Loucy (cell line): Measurements from ENCODE around the gene ZNF559.

Source experiments
- H2AFZ ChIP-seq: fragments of 200-600 bp; sonication (generic); 2 replicates; pipeline ENCODE4 v1.6.0; 2016; ENCODE audit warnings: antibody characterized with exemption, mild to moderate bottlenecking, low read length, moderate library complexity
- H3F3A ChIP-seq: fragments of 200-600 bp; 2 replicates; pipeline ENCODE4 v1.6.0; 2016; ENCODE audit warnings: antibody characterized with exemption, low read depth, mild to moderate bottlenecking
- H3K27me3 ChIP-seq: fragments of 200-600 bp; sonication (generic); 2 replicates; pipeline ENCODE4 v1.6.1; 2014; ENCODE audit warnings: low read length, mild to moderate bottlenecking; ENCODE audit not compliant: insufficient read depth, poor library complexity, severe bottlenecking
- H3K36me3 ChIP-seq: fragments of 200-600 bp; sonication (generic); 2 replicates; pipeline ENCODE4 v1.6.1; 2016; ENCODE audit warnings: low read length; ENCODE audit not compliant: insufficient read depth
- H3K4me1 ChIP-seq: fragments of 200-600 bp; sonication (generic); 2 replicates; pipeline ENCODE4 v1.5.1; 2014; ENCODE audit warnings: low read length, mild to moderate bottlenecking; ENCODE audit not compliant: insufficient read depth, poor library complexity, severe bottlenecking
- H3K4me2 ChIP-seq: fragments of 200-600 bp; sonication (generic); 2 replicates; pipeline ENCODE4 v1.6.0; 2014; ENCODE audit warnings: antibody characterized with exemption, low read length, low read depth, mild to moderate bottlenecking; ENCODE audit not compliant: poor library complexity, severe bottlenecking
- H3K4me3 ChIP-seq: fragments of 200-600 bp; sonication (generic); 2 replicates; pipeline ENCODE4 v1.5.1; 2014; ENCODE audit warnings: low read length, mild to moderate bottlenecking, mixed read lengths; ENCODE audit not compliant: poor library complexity, severe bottlenecking
- H3K79me2 ChIP-seq: fragments of 200-600 bp; sonication (generic); 2 replicates; pipeline ENCODE4 v1.6.1; 2014; ENCODE audit warnings: low read length; ENCODE audit not compliant: insufficient read depth
- H3K9ac ChIP-seq: fragments of 200-600 bp; sonication (generic); 2 replicates; pipeline ENCODE4 v1.6.0; 2014; ENCODE audit warnings: mild to moderate bottlenecking, low read depth, low read length, moderate library complexity; ENCODE audit not compliant: poor library complexity, severe bottlenecking
- H3K9me2 ChIP-seq: fragments of 200-600 bp; sonication (generic); replicated peaks from 2 replicates; pipeline ENCODE4 v1.6.1; 2016; ENCODE audit warnings: low read depth, low read length, mixed read lengths
- H3K9me3 ChIP-seq: fragments of 200-600 bp; sonication (generic); 2 replicates; pipeline ENCODE4 v1.6.1; 2014; ENCODE audit warnings: mild to moderate bottlenecking, antibody characterized with exemption, low read length, low read depth; ENCODE audit not compliant: insufficient read depth
- H4K20me1 ChIP-seq: fragments of 200-600 bp; sonication (generic); 2 replicates; pipeline ENCODE4 v1.6.0; 2014; ENCODE audit warnings: antibody characterized with exemption, low read length, mild to moderate bottlenecking; ENCODE audit not compliant: insufficient read depth, poor library complexity, severe bottlenecking
- EZH2phosphoT487 ChIP-seq: fragments of 200-600 bp; IDR thresholded peaks from 2 replicates; pipeline ENCODE4 v1.6.1; 2018; ENCODE audit warnings: antibody characterized with exemption, mild to moderate bottlenecking, moderate library complexity, borderline replicate concordance
- TF ChIP-seq, protein P1 (sequence below): fragments of 200-600 bp; sonication (generic); conservative IDR thresholded peaks from 2 replicates; pipeline ENCODE4 v1.5.1; 2014; ENCODE audit warnings: mild to moderate bottlenecking, antibody characterized with exemption, low read length

ZNF559 gene

DNA sequence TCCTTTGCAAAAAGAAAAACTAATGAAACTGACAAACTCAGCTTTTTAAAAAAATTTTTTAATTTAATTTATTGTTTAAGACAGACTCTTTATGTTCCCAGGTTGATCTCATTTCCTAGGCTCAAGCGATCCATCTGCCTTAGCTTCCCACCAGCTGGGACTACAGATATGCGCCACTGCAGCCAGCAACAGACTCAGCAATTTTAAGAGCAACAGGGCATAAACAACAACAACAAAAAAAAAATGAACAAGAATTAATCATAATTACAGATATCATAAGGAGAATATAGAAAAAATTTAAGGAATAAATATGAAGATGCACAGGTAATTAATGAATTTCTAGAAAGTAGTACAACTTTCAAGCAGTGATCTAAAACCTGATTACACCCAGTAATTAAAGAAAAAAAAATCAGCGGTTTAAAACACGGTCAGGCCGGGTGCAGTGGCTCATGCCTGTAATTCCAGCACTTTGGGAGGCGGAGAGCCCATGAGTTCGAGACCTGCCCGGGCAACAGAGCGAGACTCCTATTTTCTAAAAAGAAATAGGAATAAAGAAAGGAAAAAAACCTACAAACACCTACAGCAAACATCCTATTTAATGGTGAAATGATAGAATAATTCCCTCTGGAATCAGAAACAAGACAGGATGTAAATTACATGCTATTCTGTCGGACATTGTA is 15.7 kb upstream of the ZNF559 start:
- Histone ChIP-seq H3K9me3 (no peaks in the 10 kb centered on the region), H3K9ac (peak overlapping the region; percentile 85), H3F3A (no peaks in the 10 kb centered on the region), H3K4me2 (peak overlapping the region; percentile 76), H3K27me3 (no peaks in the 10 kb centered on the region), H3K4me1 (peaks cover 9% of the 10 kb centered on the region), H3K36me3 (no peaks in the 10 kb centered on the region), H3K4me3 (peak overlapping the region; percentile 95), H2AFZ (no peak overlapping the region), H4K20me1 (no peaks in the 10 kb centered on the region), H3K9me2 (no peaks in the 10 kb centered on the region), H3K79me2 (peaks cover 13% of the 10 kb centered on the region)
- TF ChIP-seq EZH2phosphoT487 = no peak
- TF ChIP-seq, protein P1, sequence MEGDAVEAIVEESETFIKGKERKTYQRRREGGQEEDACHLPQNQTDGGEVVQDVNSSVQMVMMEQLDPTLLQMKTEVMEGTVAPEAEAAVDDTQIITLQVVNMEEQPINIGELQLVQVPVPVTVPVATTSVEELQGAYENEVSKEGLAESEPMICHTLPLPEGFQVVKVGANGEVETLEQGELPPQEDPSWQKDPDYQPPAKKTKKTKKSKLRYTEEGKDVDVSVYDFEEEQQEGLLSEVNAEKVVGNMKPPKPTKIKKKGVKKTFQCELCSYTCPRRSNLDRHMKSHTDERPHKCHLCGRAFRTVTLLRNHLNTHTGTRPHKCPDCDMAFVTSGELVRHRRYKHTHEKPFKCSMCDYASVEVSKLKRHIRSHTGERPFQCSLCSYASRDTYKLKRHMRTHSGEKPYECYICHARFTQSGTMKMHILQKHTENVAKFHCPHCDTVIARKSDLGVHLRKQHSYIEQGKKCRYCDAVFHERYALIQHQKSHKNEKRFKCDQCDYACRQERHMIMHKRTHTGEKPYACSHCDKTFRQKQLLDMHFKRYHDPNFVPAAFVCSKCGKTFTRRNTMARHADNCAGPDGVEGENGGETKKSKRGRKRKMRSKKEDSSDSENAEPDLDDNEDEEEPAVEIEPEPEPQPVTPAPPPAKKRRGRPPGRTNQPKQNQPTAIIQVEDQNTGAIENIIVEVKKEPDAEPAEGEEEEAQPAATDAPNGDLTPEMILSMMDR = no peak

DNA sequence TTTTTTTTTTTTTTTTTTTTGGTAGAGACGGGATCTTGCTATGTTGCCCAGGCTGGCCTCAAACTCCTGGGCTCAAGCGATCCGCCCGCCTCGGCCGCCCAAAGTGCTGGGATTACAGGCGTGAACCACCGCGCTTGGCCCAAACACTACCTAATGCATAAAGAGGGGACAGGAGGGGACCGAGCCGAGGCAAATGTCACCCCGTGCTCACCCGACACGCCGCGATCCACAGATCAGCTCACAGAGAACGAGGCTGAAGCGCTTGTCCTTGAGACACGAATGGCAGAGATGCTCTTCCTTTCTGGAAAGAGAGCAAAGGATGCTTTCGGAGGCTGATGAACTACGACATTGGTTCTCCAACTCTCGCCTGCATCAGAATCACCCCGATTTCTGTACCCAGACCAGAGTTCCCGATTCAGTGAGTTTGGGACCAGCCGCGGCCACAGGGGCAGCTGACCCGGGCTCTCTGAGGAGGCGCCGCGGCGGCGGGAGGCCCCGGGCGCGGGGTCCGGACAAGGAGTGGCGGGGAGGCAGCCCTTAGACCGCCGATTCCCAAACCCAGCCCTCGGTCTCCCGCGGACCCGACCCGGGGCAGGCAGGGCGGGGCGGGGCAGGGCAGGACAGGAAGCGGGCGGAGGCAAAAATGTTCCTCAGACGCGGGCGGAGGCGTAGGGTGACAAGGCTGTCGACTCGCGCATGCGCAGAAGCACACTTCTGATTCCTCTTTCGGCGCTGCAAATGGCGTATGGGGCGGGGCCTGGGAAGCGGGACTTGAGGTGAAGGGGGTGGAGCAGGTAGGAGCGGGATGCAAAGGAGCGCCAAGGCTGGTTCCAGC is 14.6 kb upstream of the ZNF559 start, which contains the start of gene ZNF699:
TSS of gene ZNF699 (minus strand) at position 700 of the 835 bp plus-strand sequence. CDS start 4,719 bp downstream, outside the sequence.
- peaks cover 9% of the 10 kb centered on the region for H3K4me1 ChIP-seq
- H3K27me3 ChIP-seq = no peaks in the 10 kb centered on the region
- peaks cover 13% of the 10 kb centered on the region for H3K79me2 ChIP-seq
- no peaks in the 10 kb centered on the region for H3K9me2 ChIP-seq
- peak within 1 kb of the TSS; percentile 76 for H3K4me2 ChIP-seq
- H3K4me3 ChIP-seq = peak within 1 kb of the TSS; percentile 95
- H2AFZ ChIP-seq = peak within 1 kb of the TSS; percentile 97
- no peaks in the 10 kb centered on the region for H3F3A ChIP-seq
- TF ChIP-seq, protein P1 = no peak
- TF ChIP-seq EZH2phosphoT487 = no peak
- no peaks in the 10 kb centered on the region for H3K9me3 ChIP-seq
- H3K9ac ChIP-seq = peak within 1 kb of the TSS; percentile 85
- no peaks in the 10 kb centered on the region for H4K20me1 ChIP-seq
- no peaks in the 10 kb centered on the region for H3K36me3 ChIP-seq

DNA sequence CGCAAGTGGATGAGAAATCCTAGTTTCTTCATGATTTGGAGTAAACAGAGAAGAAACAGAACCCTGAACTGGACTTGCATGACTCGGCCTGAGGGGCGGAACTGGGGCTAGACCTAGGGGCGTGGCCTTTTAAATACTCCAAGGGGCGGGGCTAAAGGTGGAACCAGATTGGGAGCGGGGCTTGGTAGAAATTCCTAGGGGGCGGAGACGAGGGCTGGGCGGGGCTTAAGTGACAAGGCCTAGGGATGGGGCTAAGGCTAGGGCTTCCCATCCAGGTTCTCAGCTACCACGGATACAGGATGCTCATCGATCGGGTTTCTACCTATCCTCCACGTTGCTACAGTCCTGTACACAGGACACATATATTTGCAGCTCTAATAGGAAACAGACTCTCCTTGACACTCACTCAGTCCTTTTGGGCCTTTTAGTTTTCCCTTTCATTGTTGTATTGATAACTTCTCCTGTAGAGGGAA is 14.0 kb upstream of the ZNF559 start:
- Histone ChIP-seq H2AFZ (peak overlapping the region; percentile 97), H3K9me3 (no peaks in the 10 kb centered on the region), H3K27me3 (no peaks in the 10 kb centered on the region), H3F3A (no peaks in the 10 kb centered on the region), H3K9ac (peak overlapping the region; percentile 85), H3K9me2 (no peaks in the 10 kb centered on the region), H3K4me1 (peaks cover 9% of the 10 kb centered on the region), H3K79me2 (peaks cover 13% of the 10 kb centered on the region), H4K20me1 (no peaks in the 10 kb centered on the region), H3K4me2 (peak overlapping the region; percentile 76), H3K4me3 (peak overlapping the region; percentile 95), H3K36me3 (no peaks in the 10 kb centered on the region)
- TF ChIP-seq, protein P1 = no peak
- no peak for TF ChIP-seq EZH2phosphoT487
